GM18511 (cell line): ENCODE results near the gene RBBP8NL.

Experiments used
- ATAC-seq: cut with Tn5 transposase; IDR thresholded peaks from one replicate; pipeline ENCODE4 v1.9.1; 2021; ENCODE audit warnings: mild to moderate bottlenecking, moderate library complexity; ENCODE audit not compliant: unreplicated experiment

Gene RBBP8NL

GRCh38 chr20:62408640-62409039 is 18.7 kb downstream of the RBBP8NL start:
- no peak for ATAC-seq

DNA sequence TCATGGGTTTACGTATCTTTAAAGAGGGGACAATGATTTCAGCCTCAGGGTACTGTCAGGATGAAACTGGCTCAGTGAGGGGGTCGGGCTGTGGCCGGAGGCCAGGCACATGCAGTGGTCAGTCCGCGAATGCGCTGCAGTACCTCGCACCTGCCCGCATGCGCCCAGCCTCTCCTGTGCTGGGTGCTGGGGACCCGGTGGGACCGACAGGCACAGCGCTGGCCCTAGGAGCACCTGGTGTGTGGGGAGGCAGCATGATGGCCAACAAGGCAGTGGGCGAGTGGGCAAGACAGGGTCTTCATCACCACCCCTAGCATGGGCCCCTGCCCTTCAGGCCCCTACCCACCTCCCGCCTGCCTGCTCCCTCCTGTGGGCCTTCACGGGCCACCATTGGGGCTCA is 19.3 kb downstream of the RBBP8NL start:
- no peak for ATAC-seq

GRCh38 chr20:62407221-62407992 is 19.9 kb downstream of the RBBP8NL start, which contains the start of gene CABLES2:
Gene CABLES2, minus strand, starts transcription at chr20:62407285. Its CDS starts 9 bp downstream, at chr20:62407276.
- ATAC-seq: peak; percentile 91

GRCh38 chr20:62406635-62407176 is 20.6 kb downstream of the RBBP8NL start:
- ATAC-seq: peak; percentile 5

DNA sequence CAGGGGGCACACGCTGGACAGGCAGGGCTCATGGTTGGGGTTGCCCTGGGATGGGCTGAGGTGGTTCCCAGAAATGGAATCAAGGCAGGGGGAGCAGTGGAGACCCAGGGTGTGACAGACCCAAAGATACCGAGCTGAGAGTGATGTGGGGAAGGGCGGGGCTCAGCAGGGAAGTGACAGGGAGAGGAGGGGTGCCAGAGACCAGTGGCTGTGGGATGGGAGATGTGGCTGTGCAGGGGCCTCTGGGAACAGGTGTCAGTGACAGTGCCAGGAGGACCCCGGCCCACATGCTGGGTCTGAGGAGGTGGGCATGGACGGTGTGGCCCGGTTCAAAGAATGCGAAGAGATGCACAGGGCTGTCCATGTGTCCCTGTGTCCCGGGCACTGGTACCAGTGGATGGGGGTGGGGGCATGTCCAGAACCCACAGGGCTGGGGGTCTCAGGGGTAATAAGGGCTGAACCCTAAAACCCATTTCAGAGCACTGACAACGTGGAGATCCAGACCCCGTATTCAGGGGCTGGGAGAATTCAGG is 21.3 kb downstream of the RBBP8NL start:
- ATAC-seq: no peak

- ATAC-seq: no peak
Observed at GRCh38 chr20:62405108-62405980, 22.0 kb downstream of the RBBP8NL start.

- no peak for ATAC-seq
Observed at GRCh38 chr20:62404761-62405107, 22.6 kb downstream of the RBBP8NL start.

DNA sequence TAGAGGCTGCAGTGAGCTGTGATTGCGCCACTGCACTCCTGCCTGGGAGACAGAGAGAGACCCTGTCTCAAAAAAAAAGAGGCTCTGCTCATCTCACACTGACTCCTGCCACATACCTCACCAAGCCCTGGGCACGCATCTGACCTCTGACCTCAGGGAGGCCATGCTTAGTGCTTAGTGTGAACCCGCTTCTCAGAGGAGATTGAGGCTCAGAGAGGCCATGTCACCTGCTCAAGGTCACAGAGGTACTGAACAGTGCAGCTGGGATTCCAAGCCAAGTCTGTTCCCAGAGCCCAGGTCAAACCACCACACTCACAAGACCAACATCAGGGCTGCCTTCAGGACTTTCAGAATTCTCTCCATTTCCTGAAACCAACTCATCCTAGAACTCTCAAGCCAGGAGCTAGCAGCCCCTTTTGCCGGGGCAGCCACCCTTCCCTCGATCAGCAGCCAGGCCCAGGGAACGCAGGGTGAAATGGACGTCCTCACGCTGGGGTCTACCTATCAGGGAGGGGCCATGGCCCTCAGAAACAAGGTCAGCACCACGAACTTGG is 23.1 kb downstream of the RBBP8NL start:
- ATAC-seq: no peak

GRCh38 chr20:62403331-62403730 is 24.0 kb downstream of the RBBP8NL start:
- ATAC-seq: no peak

DNA sequence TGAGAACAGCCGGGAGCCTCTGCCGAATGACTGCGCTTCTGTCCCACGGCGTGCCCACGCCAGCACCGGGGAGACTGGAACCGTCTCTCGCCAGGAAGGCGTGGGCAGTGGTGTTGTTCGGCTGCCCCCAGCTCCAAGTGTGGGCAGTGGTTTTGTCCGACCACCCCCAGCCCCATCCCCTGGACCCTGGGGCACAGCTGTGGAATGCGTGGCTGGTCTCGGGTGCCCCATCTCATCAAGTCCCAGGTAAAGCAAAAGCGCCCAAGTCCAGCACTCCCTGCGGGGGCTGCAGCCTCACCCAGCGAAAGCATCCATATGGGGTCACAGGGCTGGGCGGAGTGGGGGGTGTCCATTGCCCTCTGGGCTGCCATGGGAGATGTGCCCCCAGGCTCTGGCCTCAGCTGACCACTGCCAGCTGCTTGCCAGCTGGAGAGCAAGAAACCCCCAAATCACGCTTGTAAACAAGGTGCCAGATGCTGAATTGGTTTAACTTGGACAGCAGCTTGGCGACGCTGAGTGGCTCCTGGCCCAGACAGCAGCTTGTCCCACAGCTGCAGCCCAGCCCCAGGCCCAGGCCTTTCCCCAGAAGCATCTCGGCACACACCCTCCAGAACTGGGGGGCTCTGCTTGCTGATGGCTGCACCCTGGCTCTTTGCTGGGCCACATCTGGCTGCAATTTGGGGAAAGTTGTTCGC is 24.7 kb downstream of the RBBP8NL start:
- no peak for ATAC-seq

DNA sequence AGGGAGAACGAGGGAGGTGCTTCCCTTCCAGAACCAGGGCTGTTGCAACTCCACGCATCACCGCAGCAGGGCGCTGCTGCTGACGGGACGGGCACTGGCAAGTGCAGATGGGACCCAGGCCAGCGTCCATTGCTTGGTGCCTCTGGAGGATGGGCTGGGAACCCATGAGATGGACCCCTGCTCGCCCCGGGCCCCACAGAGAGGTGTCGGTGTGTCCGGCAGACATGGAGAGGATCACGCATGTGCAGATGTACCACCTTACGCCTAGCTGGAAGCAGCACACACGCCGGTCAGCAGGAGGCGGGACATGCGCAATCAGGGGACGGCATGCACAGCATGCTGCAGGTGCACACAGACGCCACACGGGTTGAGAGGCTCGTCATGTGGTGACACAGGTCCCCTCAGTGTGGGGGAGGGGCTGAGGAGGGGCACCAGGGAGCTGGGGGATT is 26.0 kb downstream of the RBBP8NL start:
- ATAC-seq: no peak

DNA sequence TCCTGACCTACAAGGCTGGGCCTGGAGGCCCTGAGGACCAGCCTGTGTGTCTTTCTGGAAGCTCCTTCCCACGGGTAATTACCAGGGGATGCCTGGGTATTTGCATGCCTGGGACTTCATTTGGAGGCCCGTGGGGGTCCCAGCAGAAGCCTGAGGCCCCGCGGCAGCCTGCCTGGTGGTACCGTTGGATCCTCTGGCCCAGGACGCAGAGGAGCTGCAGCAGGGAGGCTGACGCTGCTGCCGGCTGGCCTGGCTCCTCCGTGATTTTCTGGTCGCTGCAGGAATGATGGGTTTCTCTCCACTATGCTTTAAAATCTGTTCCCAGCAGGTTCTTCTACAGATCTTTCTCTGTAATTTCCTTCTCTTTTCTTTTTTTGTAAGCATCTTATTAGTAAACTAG is 26.8 kb downstream of the RBBP8NL start:
- ATAC-seq: no peak

DNA sequence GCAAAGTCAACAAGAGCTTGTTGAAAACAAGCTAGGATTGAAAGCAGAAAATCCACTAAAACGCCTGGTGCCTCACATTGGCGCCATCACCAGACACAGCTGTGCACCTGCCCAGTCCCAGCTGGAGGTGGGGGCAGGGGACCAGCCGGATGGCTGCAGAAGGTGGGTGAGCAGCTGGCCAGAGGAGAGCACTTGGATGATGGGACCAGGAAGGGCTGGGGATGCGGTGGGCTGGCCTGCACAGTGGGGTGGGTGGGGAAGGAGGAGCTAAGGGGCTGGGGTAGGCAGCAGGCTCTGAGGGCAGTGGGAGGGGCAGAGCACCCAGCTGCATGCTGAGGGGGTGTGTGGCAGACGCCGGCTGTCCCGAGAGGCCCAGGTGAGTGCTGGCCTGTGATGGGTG is 27.3 kb downstream of the RBBP8NL start:
- ATAC-seq: no peak

DNA sequence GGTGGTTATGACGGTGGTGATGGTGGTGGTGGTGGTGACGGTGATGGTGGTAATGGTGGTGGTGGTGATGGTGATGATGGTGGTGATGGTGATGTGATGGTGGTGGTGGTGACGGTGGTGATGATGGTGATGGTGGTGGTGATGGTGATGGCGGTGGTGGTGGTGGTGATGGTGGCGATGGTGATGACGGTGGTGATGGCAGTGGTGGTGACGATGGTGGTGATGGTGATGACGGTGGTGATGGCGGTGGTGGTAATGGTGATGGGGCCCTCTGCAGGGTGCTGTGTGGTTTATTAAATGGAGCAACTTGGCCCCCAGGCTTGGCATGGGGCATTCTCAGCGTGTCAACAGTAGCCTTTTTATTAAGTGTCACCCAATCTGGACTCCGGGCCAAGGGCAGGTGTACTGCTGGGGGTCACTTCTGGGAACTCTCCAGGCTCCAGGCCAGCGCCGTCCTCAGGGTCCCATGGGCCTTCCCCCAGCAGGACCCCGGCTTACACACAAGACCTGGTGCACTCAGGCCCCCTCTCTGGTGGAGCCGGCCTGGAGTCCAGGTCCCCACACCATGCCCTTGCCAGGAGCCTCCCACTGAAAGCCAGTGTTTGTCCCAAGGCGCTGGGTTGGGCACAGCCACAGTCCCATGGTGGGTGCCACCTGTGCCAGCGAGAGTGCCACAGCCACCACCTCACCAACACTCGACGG is 29.1 kb downstream of the RBBP8NL start:
- ATAC-seq: no peak

- no peak for ATAC-seq
Observed at GRCh38 chr20:62396367-62397239, 30.7 kb downstream of the RBBP8NL start.

GRCh38 chr20:62395311-62396242 is 31.8 kb downstream of the RBBP8NL start:
- ATAC-seq: no peak

- ATAC-seq: no peak
Observed at GRCh38 chr20:62394248-62395245, 32.8 kb downstream of the RBBP8NL start.
